ENCODE results near the gene NUDT8. TPM values are rescaled to one million over a fixed set of nuclear protein-coding genes. Genes with fewer than 3 reads are reported as not detected.
A peak's percentile ranks its signal among the peaks of the same experiment; 100 is the strongest.

Gene NUDT8
- polyA plus RNA-seq, 2 of the 4 experiments (the other 2 are of a cell fraction): 1.8 to 5.6 TPM

- ATAC-seq: no peak
- Histone ChIP-seq H3K4me3 (no peak overlapping the region), H3K9me3 (no peaks in the 10 kb centered on the region), H3K4me1 (peaks cover 55% of the 10 kb centered on the region), H3K4me2 (peak overlapping the region; percentile 98), H3K27ac (peak overlapping the region; percentile 97 to 99)
- ChIA-PET POLR2A (interaction anchor here (0.6 kb wide), 1 partner anchor 29 kb away, joined by 5 read pairs; no protein-coding TSS in a partner anchor), CTCF (interaction anchor here (0.7 to 5.7 kb wide), 5 partner anchors 9 to 61 kb away, joined by 3 to 65 read pairs (median 4); partner anchors contain the start of gene NUDT8)
- TF ChIP-seq HES2 (IDR thresholded peaks at IDR 0.05): no peak
- FAIRE-seq: no peak
- 77% methylated on average over 4 of the region's 4 CpGs for WGBS (ENCODE audit: missing lambda C conversion rate)
- DNase-seq (ENCODE audit: low read depth in 1 of 2, low spot score in 1 of 2): no peak
These were observed 47.7 kb downstream of the NUDT8 start for GRCh38 chr11:67582011-67582410.

DNA sequence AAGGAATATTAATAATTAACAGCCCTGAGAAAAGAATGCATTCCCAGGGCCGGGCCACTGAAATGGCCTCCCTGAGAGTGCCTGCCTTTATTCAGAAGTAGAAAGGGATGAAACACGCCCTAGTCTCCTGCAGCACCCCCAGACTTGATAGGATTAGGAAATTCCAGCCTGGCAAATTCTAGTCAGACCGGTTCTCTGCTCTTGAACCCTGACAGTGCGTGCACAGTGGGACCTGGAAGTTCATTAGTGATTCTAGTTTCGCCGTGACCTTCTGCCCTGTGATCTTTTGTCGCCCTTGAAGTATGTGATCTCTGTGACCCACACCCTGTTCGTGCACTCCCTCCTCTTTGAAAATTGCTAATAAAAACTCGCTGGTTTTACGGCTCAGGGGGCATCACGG lies 48.3 kb downstream of the NUDT8 start:
- DNase-seq (ENCODE audit: low read depth in 1 of 2, low spot score in 1 of 2) (no peak), FAIRE-seq (no peak), ATAC-seq (no peak)
- H3K4me2 ChIP-seq: peak overlapping the region; percentile 98
- TF ChIP-seq SREBF2 (IDR thresholded peaks at IDR 0.05) (no peak), RCOR1 (IDR thresholded peaks at IDR 0.05; ENCODE audit: low read depth, low read length) (no peak), POLR2AphosphoS2 (conservative IDR thresholded peaks at IDR 0.05; ENCODE audit: low read length) (no peak), TP53 (CRISPR knock-in tag; IDR thresholded peaks at IDR 0.05) (no peak), EHMT2 (IDR thresholded peaks at IDR 0.05; ENCODE audit: low read depth) (no peak), HES2 (IDR thresholded peaks at IDR 0.05) (no peak), FOSB (CRISPR knock-in tag; IDR thresholded peaks at IDR 0.05) (no peak), FOXS1 (CRISPR knock-in tag; IDR thresholded peaks at IDR 0.05) (no peak), RFX5 (IDR thresholded peaks at IDR 0.05) (no peak), HOXA7 (CRISPR knock-in tag; IDR thresholded peaks at IDR 0.05) (no peak), KDM1A (IDR thresholded peaks at IDR 0.05; ENCODE audit: low read depth) (no peak), KDM5A (IDR thresholded peaks at IDR 0.05) (no peak), CHD4 (IDR thresholded peaks at IDR 0.05; ENCODE audit: borderline replicate concordance) (no peak), MAZ (IDR thresholded peaks at IDR 0.05; ENCODE audit: borderline replicate concordance, low read depth, low read length) (no peak)
- TF ChIP-seq, protein P1, sequence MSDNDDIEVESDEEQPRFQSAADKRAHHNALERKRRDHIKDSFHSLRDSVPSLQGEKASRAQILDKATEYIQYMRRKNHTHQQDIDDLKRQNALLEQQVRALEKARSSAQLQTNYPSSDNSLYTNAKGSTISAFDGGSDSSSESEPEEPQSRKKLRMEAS (IDR thresholded peaks at IDR 0.05): no peak
- no peak overlapping the region; the same call in 2 of the 3 replicates for H3K4me3 ChIP-seq
- WGBS (ENCODE audit: missing lambda C conversion rate): 21% methylated on average over 11 of the region's 11 CpGs
- H3K4me1 ChIP-seq: peaks cover 55% of the 10 kb centered on the region
- H3K27ac ChIP-seq: peak overlapping the region; percentile 97 to 99
- ChIA-PET CTCF (interaction anchor here (0.9 to 5.7 kb wide), 2 partner anchors 8 to 26 kb away, joined by 3 to 65 read pairs; no protein-coding TSS in a partner anchor), POLR2A (no interaction called here)
- no peaks in the 10 kb centered on the region for H3K9me3 ChIP-seq

- TF ChIP-seq HES2 (IDR thresholded peaks at IDR 0.05): no peak
- no peak for TF ChIP-seq EP300 (IDR thresholded peaks at IDR 0.05)
- no peak for TF ChIP-seq GATA3 (IDR thresholded peaks at IDR 0.05; ENCODE audit: borderline replicate concordance)
- TF ChIP-seq CEBPB (IDR thresholded peaks at IDR 0.05): no peak
- TF ChIP-seq NFE2L2 (conservative IDR thresholded peaks at IDR 0.05; ENCODE audit: low read length): no peak
- H3K4me1 ChIP-seq: peaks cover 46% of the 10 kb centered on the region
- no peaks in the 10 kb centered on the region for H3K9me3 ChIP-seq
- ATAC-seq (no peak; a peak in 1 of 6 replicates), FAIRE-seq (no peak), DNase-seq (ENCODE audit: low read depth in 1 of 2, low spot score in 1 of 2) (no peak)
- no peak overlapping the region for H3K4me3 ChIP-seq
- POLR2A ChIA-PET: no interaction called here
- CTCF ChIA-PET: interaction anchor here (1.0 to 2.1 kb wide), 3 partner anchors 52 to 199 kb away, joined by 3 to 15 read pairs (median 5); partner anchors contain the start of gene NUDT8
- 87% methylated on average over 4 of the region's 6 CpGs for WGBS (ENCODE audit: missing lambda C conversion rate)
- no peak overlapping the region for H3K4me2 ChIP-seq
- H3K27ac ChIP-seq: peak overlapping the region in 1 of 2 experiments; percentile 29; a peak in 1 of 6 replicates
These were observed 51.8 kb downstream of the NUDT8 start for GRCh38 chr11:67577951-67578350.

Small RNA genes lying within 50 kb of the gene (small RNA-seq; reads per million reads assigned to genes)
- 0 reads per million in 6 experiments for gene AP003385.3

Other genes with a start within 250 kb of the NUDT8 start
- gene RAD9A, start 238.0 kb downstream of the NUDT8 start, polyA plus RNA-seq (2011; rRNA removed): 19.0 and 19.6 TPM in 2 replicates
- gene RAD9A, start 238.0 kb downstream of the NUDT8 start, polyA plus RNA-seq (2017; fragmentation: RNase III; extraction: RNeasy Plus Mini Kit Qiagen cat#74134 plus additional on column Dnase treatment): 41.6 to 43.7 TPM (median 43.0 TPM) in 3 replicates
- 174 and 178 TPM in 2 replicates for gene PPP1CA, start 228.1 kb downstream of the NUDT8 start, polyA plus RNA-seq (2011; rRNA removed)
- 200 to 208 TPM (median 205 TPM) in 3 replicates for gene PPP1CA, start 228.1 kb downstream of the NUDT8 start, polyA plus RNA-seq (2017; fragmentation: RNase III; extraction: RNeasy Plus Mini Kit Qiagen cat#74134 plus additional on column Dnase treatment)
- gene TBC1D10C, start 225.9 kb downstream of the NUDT8 start, polyA plus RNA-seq (2011; rRNA removed): not detected in 2 replicates
- 0.08 TPM in 1 of 3 replicates, not detected in the others for gene TBC1D10C, start 225.9 kb downstream of the NUDT8 start, polyA plus RNA-seq (2017; fragmentation: RNase III; extraction: RNeasy Plus Mini Kit Qiagen cat#74134 plus additional on column Dnase treatment)
- gene CARNS1, start 214.3 kb downstream of the NUDT8 start, polyA plus RNA-seq (2011; rRNA removed): 0.08 and 0.15 TPM in 2 replicates
- 0.09 to 0.12 TPM (median 0.10 TPM) in 3 replicates for gene CARNS1, start 214.3 kb downstream of the NUDT8 start, polyA plus RNA-seq (2017; fragmentation: RNase III; extraction: RNeasy Plus Mini Kit Qiagen cat#74134 plus additional on column Dnase treatment)
- gene RPS6KB2, start 201.4 kb downstream of the NUDT8 start, polyA plus RNA-seq (2011; rRNA removed): 34.6 and 40.9 TPM in 2 replicates
- gene RPS6KB2, start 201.4 kb downstream of the NUDT8 start, polyA plus RNA-seq (2017; fragmentation: RNase III; extraction: RNeasy Plus Mini Kit Qiagen cat#74134 plus additional on column Dnase treatment): 45.4 to 49.2 TPM (median 47.9 TPM) in 3 replicates
- gene PTPRCAP, start 192.3 kb downstream of the NUDT8 start, polyA plus RNA-seq (2011; rRNA removed): 0.19 and 0.34 TPM in 2 replicates
- 0.25 to 0.56 TPM (median 0.36 TPM) in 3 replicates for gene PTPRCAP, start 192.3 kb downstream of the NUDT8 start, polyA plus RNA-seq (2017; fragmentation: RNase III; extraction: RNeasy Plus Mini Kit Qiagen cat#74134 plus additional on column Dnase treatment)
- 34.6 and 38.0 TPM in 2 replicates for gene CORO1B, start 186.5 kb downstream of the NUDT8 start, polyA plus RNA-seq (2011; rRNA removed)
- gene CORO1B, start 186.5 kb downstream of the NUDT8 start, polyA plus RNA-seq (2017; fragmentation: RNase III; extraction: RNeasy Plus Mini Kit Qiagen cat#74134 plus additional on column Dnase treatment): 37.9 to 46.0 TPM (median 44.2 TPM) in 3 replicates
- not detected in 2 replicates for gene GPR152, start 177.2 kb downstream of the NUDT8 start, polyA plus RNA-seq (2011; rRNA removed)
- not detected in 3 replicates for gene GPR152, start 177.2 kb downstream of the NUDT8 start, polyA plus RNA-seq (2017; fragmentation: RNase III; extraction: RNeasy Plus Mini Kit Qiagen cat#74134 plus additional on column Dnase treatment)
- not detected in 2 replicates for gene CABP4, start 174.6 kb downstream of the NUDT8 start, polyA plus RNA-seq (2011; rRNA removed)
- not detected in 3 replicates for gene CABP4, start 174.6 kb downstream of the NUDT8 start, polyA plus RNA-seq (2017; fragmentation: RNase III; extraction: RNeasy Plus Mini Kit Qiagen cat#74134 plus additional on column Dnase treatment)
- gene TMEM134, start 160.7 kb downstream of the NUDT8 start, polyA plus RNA-seq (2011; rRNA removed): 18.1 and 18.8 TPM in 2 replicates
- 18.0 to 20.6 TPM (median 18.9 TPM) in 3 replicates for gene TMEM134, start 160.7 kb downstream of the NUDT8 start, polyA plus RNA-seq (2017; fragmentation: RNase III; extraction: RNeasy Plus Mini Kit Qiagen cat#74134 plus additional on column Dnase treatment)
- gene AIP, start 146.9 kb downstream of the NUDT8 start, polyA plus RNA-seq (2011; rRNA removed): 50.8 and 56.3 TPM in 2 replicates
- gene AIP, start 146.9 kb downstream of the NUDT8 start, polyA plus RNA-seq (2017; fragmentation: RNase III; extraction: RNeasy Plus Mini Kit Qiagen cat#74134 plus additional on column Dnase treatment): 57.1 to 74.1 TPM (median 68.8 TPM) in 3 replicates
- gene PITPNM1, start 124.6 kb downstream of the NUDT8 start, polyA plus RNA-seq (2011; rRNA removed): 13.0 and 14.2 TPM in 2 replicates
- 32.6 to 42.0 TPM (median 36.4 TPM) in 3 replicates for gene PITPNM1, start 124.6 kb downstream of the NUDT8 start, polyA plus RNA-seq (2017; fragmentation: RNase III; extraction: RNeasy Plus Mini Kit Qiagen cat#74134 plus additional on column Dnase treatment)
- gene CDK2AP2, start 121.8 kb downstream of the NUDT8 start, polyA plus RNA-seq (2011; rRNA removed): 36.6 and 38.7 TPM in 2 replicates
- 47.8 to 53.1 TPM (median 51.3 TPM) in 3 replicates for gene CDK2AP2, start 121.8 kb downstream of the NUDT8 start, polyA plus RNA-seq (2017; fragmentation: RNase III; extraction: RNeasy Plus Mini Kit Qiagen cat#74134 plus additional on column Dnase treatment)
- not detected in 2 replicates for gene CABP2, start 106.5 kb downstream of the NUDT8 start, polyA plus RNA-seq (2011; rRNA removed)
- gene CABP2, start 106.5 kb downstream of the NUDT8 start, polyA plus RNA-seq (2017; fragmentation: RNase III; extraction: RNeasy Plus Mini Kit Qiagen cat#74134 plus additional on column Dnase treatment): not detected in 3 replicates
- gene GSTP1, start 46.1 kb downstream of the NUDT8 start, polyA plus RNA-seq (2011; rRNA removed): 1,034 and 1,447 TPM in 2 replicates
- 971 to 1,024 TPM (median 991 TPM) in 3 replicates for gene GSTP1, start 46.1 kb downstream of the NUDT8 start, polyA plus RNA-seq (2017; fragmentation: RNase III; extraction: RNeasy Plus Mini Kit Qiagen cat#74134 plus additional on column Dnase treatment)
- 78.8 and 95.1 TPM in 2 replicates for gene NDUFV1, start 23.0 kb downstream of the NUDT8 start, polyA plus RNA-seq (2011; rRNA removed)
- gene NDUFV1, start 23.0 kb downstream of the NUDT8 start, polyA plus RNA-seq (2017; fragmentation: RNase III; extraction: RNeasy Plus Mini Kit Qiagen cat#74134 plus additional on column Dnase treatment): 163 to 176 TPM (median 164 TPM) in 3 replicates
- not detected in 2 replicates for gene TBX10, start 9.8 kb upstream of the NUDT8 start, polyA plus RNA-seq (2011; rRNA removed)
- gene TBX10, start 9.8 kb upstream of the NUDT8 start, polyA plus RNA-seq (2017; fragmentation: RNase III; extraction: RNeasy Plus Mini Kit Qiagen cat#74134 plus additional on column Dnase treatment): not detected in 3 replicates
- 1.4 and 1.8 TPM in 2 replicates for gene ACY3, start 20.8 kb upstream of the NUDT8 start, polyA plus RNA-seq (2011; rRNA removed)
- 0.62 to 1.1 TPM (median 1.0 TPM) in 3 replicates for gene ACY3, start 20.8 kb upstream of the NUDT8 start, polyA plus RNA-seq (2017; fragmentation: RNase III; extraction: RNeasy Plus Mini Kit Qiagen cat#74134 plus additional on column Dnase treatment)
- gene ALDH3B2, start 44.7 kb upstream of the NUDT8 start, polyA plus RNA-seq (2011; rRNA removed): not detected in 2 replicates
- not detected in 3 replicates for gene ALDH3B2, start 44.7 kb upstream of the NUDT8 start, polyA plus RNA-seq (2017; fragmentation: RNase III; extraction: RNeasy Plus Mini Kit Qiagen cat#74134 plus additional on column Dnase treatment)

Measured in A549 (cell line).